HFF-Myc (cell line): Measurements from ENCODE around the gene DPP10.
"Not testable (repeated sequence)": the region's sequence is repeated elsewhere in the genome, so short reads cannot be mapped to it uniquely, and the experiment has no call there.

ENCODE experiments used
- DNase-seq: peaks from one replicate; pipeline ENCODE4 v3.0.0-alpha.2; 2011; ENCODE audit warnings: low read depth; ENCODE audit errors: extremely low read depth
- H3K4me3 ChIP-seq: replicated peaks from 2 replicates; pipeline ENCODE4 v1.5.1; 2011; ENCODE audit warnings: low read depth, mild to moderate bottlenecking, control low read depth, low read length
- TF ChIP-seq, protein P1 (sequence below): IDR thresholded peaks from 2 replicates; pipeline ENCODE4 v1.5.1; 2012; ENCODE audit warnings: mild to moderate bottlenecking, low read depth, low read length, control low read depth; ENCODE audit errors: missing control alignments

DPP10 gene

DNA sequence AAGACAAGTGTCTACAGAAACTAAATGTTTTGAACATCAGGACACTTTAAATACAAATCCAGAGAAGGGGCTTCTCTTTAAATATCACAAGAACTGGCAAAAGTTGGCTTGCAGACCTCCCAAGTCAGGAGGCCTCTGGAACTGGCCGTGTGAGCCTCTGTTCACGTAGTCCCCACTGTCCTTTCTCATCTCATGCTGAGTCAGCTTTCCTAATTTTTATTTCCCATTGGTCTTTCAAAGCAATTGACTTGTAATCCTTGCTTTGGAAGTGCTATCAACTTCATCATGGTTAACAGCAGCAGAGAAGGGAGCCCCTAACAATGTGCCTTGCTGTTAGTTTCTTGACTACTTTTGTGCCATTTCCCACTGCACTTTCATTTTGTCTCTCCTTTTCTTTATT lies 303.3 kb downstream of the DPP10 start:
- TF ChIP-seq, protein P1, sequence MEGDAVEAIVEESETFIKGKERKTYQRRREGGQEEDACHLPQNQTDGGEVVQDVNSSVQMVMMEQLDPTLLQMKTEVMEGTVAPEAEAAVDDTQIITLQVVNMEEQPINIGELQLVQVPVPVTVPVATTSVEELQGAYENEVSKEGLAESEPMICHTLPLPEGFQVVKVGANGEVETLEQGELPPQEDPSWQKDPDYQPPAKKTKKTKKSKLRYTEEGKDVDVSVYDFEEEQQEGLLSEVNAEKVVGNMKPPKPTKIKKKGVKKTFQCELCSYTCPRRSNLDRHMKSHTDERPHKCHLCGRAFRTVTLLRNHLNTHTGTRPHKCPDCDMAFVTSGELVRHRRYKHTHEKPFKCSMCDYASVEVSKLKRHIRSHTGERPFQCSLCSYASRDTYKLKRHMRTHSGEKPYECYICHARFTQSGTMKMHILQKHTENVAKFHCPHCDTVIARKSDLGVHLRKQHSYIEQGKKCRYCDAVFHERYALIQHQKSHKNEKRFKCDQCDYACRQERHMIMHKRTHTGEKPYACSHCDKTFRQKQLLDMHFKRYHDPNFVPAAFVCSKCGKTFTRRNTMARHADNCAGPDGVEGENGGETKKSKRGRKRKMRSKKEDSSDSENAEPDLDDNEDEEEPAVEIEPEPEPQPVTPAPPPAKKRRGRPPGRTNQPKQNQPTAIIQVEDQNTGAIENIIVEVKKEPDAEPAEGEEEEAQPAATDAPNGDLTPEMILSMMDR: no peak
- no peak overlapping the region for H3K4me3 ChIP-seq
- DNase-seq: no peak

DNA sequence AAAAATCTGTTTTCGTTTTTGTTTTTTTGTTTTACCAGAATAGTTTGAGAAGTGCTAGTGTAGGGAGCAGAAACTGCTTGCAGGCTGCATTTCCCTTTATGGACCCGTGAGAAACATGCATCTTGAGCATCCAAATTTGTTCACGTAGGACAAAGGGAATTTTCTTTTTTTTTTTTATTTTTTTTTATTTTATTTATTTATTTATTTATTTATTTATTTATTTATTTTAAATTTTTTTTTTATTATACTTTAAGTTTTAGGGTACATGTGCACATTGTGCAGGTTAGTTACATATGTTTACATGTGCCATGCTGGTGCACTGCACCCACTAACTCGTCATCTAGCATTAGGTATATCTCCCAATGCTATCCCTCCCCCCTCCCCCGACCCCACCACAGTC lies 305.7 kb downstream of the DPP10 start:
- not testable (repeated sequence) for H3K4me3 ChIP-seq, DNase-seq

DNA sequence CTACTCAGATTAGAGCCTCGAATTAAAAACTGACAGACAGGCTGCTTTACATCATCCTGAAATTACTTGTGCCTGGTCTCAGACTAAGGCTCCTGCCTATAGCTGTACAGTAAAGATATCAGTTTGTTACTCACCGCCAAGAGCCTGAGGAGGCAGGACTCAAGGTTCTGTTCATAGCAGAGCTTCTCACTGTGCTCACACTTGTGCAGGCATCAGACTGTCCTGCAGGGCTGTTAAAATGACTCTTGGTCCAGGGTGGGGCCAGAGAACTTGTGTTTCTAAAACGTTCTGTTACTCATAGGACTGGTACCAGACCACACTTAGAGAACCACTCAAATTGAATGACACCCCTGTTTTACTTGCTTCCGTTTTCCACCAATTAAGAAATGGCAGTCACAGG lies 310.0 kb downstream of the DPP10 start:
- no peak for DNase-seq
- no peak overlapping the region for H3K4me3 ChIP-seq
- TF ChIP-seq, protein P1: no peak

DNA sequence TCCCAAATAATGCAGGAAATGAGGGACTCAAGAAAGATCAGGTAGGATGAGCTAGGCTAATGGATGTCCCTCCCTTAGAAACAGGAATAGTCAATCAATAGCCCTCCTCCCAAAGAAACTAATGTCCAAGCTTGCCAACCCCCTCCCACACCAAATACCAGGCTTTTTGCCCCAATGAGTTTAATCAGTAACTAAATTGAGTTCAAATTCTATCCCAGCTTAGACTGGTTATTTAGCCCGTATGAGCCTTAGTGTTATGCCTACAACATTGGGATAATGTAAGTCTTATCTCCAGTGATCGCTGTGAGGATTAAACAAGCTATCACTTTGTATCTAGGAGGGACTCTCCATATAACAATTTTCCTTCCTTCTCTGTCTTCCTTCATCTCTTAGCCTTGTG lies 310.7 kb downstream of the DPP10 start:
- no peak overlapping the region for H3K4me3 ChIP-seq
- no peak for DNase-seq
- TF ChIP-seq, protein P1: no peak

DNA sequence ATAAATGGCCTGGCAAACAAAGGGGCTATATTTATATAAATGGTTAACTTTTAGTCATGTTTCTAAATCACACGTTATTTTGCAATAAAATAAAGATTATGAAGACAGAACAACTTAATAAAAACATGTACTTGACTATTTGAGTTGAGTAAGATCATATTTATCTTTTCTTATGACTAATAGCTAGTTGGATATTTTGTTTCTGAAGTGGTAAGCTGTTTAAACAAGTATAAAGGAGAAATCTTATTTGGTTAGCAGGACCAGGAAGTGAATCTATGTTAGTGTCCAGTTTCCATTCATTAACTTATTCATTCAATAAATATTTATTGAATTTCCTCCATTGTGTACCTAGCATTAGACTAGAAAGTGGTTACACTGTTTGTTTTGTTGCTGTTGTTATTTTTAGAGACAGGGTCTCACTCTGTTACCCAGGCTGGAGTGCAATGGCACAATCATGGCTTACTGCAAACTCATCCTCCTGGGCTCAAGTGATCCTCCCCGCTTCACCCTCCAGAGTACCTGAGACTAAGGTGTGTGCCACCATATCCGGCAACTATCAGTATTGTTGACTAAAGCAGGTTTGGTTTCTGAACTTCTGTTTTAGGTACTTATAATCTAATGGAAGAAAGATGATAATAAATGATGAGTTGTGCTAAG lies 312.6 kb downstream of the DPP10 start:
- no peak for DNase-seq

DNA sequence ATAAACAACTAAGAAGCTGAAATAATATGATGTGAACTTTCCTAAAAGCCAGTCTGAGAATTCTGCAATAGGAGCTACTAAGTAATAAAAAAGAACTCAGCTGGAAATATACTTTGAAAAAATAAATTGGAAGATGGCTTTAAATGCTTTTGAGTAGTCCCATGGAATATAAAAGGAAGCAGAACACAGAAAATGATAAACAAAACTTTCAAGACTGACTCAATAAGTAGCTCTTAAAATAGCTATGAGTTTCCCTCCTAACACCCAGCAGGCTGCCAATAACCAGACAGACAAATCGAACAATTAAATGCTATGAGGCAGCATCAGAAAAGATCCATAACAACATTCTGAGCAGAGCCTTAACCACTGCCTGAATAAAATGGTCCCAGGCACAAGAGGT lies 319.9 kb downstream of the DPP10 start:
- TF ChIP-seq, protein P1: no peak
- no peak for DNase-seq

More for the DNA sequence above, 312.6 kb downstream of the DPP10 start:
- TF ChIP-seq, protein P1: no peak
- H3K4me3 ChIP-seq: no peak overlapping the region

DNA sequence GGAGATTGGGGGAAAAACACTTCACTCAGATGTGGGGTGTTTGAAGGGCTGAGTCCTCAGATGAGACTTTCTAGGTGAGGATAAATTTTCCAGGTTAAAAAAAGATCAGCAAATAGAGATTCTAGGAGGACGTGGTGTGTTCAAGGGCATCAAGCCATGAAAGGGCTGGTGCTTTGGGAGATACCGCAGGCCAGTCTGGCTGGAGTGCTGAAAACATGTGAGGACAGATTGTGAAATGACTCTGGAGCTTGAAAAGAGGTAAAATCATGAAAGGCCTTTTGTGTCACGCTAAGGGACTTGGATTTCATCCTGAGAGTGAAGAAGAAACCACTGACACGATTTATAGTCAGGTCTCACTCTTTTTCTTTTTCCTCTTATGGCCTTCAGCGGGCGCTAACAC lies 320.5 kb downstream of the DPP10 start:
- TF ChIP-seq, protein P1: no peak
- H3K4me3 ChIP-seq: no peak overlapping the region
- DNase-seq: no peak

More for the DNA sequence above, 319.9 kb downstream of the DPP10 start:
- no peak overlapping the region for H3K4me3 ChIP-seq
